Skin epidermis (tissue), 12 donors: ENCODE results near the gene CD2AP.
"Not testable (repeated sequence)": the region's sequence is repeated elsewhere in the genome, so short reads cannot be mapped to it uniquely, and the experiment has no call there.

Source experiments
- H3K27ac ChIP-seq, 21 experiments: fragments of 200-600 bp; sonication (generic) in 11 of 21; one replicate each; pipeline ENCODE4 v1.5.0; 2020; ENCODE audit warnings: mild to moderate bottlenecking in 3 of 21, inconsistent platforms in 2 of 21, moderate library complexity in 2 of 21
- H3K4me3 ChIP-seq, 7 experiments: fragments of 200-600 bp; sonication (generic) in 2 of 7; one replicate each; pipeline ENCODE4 v1.5.0; 2020; ENCODE audit warnings: inconsistent platforms in 2 of 7, mild to moderate bottlenecking in 2 of 7, moderate library complexity in 1 of 7

CD2AP gene

GRCh38 chr6:47626782-47627181 lies 149.2 kb downstream of the CD2AP start:
- H3K4me3 ChIP-seq: no peak overlapping the region
- H3K27ac ChIP-seq: no peak overlapping the region

- Histone ChIP-seq H3K4me3 (no peak overlapping the region), H3K27ac (no peak overlapping the region)
These were observed 151.1 kb downstream of the CD2AP start for GRCh38 chr6:47628448-47629272.

DNA sequence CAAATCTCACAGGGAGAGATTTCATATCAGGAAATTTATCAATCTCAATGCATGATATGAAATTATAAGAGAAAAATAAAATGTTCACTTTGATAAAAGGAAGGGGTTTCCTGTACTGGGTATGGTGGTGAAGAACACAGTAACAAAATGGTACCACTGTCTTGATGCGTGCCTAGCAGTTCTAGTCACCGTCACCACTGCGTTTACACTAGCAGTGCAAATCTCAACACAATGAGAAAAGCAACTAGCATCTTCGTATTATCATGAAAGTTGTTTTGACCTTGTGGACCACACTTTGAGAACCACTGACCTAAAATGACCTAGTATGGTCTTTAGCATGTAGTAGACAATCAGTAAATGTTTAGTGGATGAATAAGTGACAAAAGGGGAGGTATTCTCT lies 152.4 kb downstream of the CD2AP start:
- no peak overlapping the region for H3K4me3 ChIP-seq
- no peak overlapping the region for H3K27ac ChIP-seq

GRCh38 chr6:47630587-47630986 lies 153.0 kb downstream of the CD2AP start:
- Histone ChIP-seq H3K27ac (no peak overlapping the region), H3K4me3 (no peak overlapping the region)

GRCh38 chr6:47631269-47631772 lies 153.7 kb downstream of the CD2AP start:
- Histone ChIP-seq H3K4me3 (no peak overlapping the region), H3K27ac (no peak overlapping the region)

DNA sequence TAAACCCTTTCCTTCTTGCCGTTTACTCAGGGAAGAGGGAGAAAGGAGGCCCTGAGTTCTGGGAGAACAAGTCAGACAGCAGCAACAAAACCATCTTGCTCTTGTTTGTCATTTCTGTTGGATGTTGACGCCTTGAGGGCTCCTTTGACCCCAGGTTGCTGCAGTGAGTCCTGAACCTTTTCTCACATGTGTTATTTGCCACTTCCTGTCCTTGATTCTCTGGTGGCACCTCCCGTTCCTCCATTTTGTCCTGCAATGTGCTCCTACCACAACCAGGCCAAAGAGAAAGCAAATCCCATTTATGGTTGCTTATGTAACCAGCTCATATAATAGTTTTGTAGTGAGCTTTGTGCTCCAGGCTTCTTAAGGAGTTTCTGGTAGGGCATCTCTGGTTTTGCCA lies 154.2 kb downstream of the CD2AP start:
- H3K27ac ChIP-seq: no peak overlapping the region

DNA sequence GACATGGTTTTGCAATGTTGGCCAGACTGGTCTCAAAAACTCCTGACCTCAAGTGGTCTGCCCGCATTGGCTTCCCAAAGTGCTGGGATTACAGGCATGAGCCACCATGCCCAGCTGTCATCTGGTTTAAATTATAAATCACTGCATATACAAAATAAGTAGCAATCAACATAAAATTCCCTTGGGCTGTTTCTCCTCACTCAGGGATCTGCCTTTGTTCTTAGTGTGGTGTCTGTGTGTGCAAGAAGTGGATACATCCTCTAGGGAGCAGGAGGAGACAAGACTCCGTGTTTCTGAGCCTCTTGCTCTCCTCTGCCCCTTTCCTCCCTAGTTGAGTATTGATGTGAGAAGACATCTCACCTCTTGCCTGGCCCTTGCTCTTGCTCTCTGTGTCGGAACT lies 155.6 kb downstream of the CD2AP start:
- Histone ChIP-seq H3K4me3 (no peak overlapping the region), H3K27ac (no peak overlapping the region)

More for the DNA sequence above, 154.2 kb downstream of the CD2AP start:
- no peak overlapping the region for H3K4me3 ChIP-seq

DNA sequence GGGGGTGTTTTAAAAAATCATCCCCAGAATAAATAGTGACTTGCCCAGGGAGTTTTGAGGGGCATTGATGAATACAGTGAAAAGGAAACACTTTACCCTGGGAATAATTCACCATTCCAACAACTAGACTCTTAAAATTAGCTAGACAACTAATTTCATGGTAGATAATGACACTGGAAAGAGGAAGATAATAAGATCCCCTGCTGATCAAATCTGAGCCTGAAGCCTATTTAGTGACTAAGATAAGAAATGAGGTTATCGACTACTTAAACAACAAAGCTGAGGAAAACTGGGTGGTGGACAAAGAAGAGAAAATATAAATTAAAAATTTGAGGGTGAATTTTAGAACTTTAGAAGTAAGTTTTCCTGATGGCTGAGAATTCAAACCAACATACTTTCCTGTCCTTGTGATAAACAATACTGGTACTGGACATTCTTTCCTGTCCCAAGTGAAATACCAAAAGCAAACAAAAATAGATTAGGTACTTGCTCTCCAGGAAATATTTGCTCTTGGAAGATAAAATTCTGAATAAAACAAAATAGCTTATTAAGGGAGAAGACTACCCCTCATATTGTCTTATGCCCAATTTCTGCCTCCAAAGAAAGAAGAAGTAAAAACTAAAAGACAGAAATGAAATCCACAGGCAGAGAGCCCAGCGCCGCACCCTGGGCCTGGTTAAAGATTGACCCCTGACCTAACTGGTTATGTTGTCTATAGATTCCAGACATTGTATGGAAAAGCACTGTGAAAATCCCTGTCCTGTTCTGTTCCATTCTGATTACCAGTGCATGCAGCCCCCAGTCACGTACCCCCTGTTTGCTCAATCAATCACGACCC lies 156.8 kb downstream of the CD2AP start:
- H3K4me3 ChIP-seq: no peak overlapping the region
- H3K27ac ChIP-seq: no peak overlapping the region

GRCh38 chr6:47646689-47647088 lies 169.1 kb downstream of the CD2AP start:
- Histone ChIP-seq H3K27ac (no peak overlapping the region), H3K4me3 (no peak overlapping the region)

DNA sequence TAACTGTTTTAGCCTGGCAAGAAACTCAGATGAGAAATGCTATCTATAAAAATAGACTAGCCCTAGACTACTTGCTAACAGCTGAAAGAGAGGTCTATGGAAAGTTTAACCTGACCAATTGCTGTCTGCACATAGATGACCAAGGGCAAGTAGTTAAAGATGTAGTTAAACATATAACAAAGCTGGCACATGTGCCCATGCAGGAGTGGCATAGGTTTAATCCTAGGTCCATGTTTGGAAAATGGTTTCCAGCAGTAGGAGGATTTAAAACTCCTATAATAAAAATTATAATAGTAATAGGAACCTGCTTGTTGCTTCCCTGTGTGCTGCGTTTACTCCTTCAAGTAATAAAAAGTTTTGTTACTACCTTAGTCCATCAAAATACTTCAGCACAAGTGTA lies 169.6 kb downstream of the CD2AP start:
- Histone ChIP-seq H3K4me3 (no peak overlapping the region), H3K27ac (no peak overlapping the region)

DNA sequence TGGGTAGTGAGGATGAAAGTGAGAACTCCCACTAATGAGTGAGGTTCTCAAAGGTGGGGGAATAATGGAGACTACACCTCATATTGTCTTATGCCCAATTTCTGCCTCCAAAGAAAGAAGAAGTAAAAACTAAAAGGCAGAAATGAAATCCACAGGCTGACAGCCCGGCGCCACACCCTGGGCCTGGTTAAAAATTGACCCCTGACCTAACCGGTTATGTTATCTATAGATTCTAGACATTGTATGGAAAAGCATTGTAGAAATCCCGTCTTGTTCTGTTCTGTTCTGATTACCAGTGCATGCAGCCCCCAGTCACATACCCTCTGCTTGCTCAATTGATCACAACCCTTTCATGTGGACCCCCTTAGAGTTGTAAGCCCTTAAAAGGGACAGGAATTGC lies 170.0 kb downstream of the CD2AP start:
- H3K4me3 ChIP-seq, H3K27ac ChIP-seq: not testable (repeated sequence)

DNA sequence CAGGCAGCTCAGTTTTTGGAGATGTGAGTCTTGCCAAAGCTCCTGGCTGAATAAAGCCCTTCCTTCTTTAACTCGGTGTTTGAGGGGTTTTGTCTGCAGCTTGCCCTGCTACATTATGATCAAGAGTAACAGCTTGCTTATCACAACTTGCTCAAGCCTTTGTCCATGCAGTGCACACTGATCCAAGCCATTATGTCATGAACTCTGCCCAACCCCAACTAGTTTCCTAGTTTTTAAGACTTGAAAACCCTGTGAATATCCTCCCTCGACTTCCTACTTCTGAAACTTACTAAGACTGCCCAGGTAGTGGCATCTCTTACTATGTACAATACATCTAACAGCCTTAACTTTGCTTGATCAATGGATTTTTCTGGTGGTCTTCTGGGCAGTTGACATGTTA lies 170.4 kb downstream of the CD2AP start:
- no peak overlapping the region for H3K4me3 ChIP-seq
- no peak overlapping the region for H3K27ac ChIP-seq

- Histone ChIP-seq H3K27ac (no peak overlapping the region), H3K4me3 (no peak overlapping the region)
These were observed 173.2 kb downstream of the CD2AP start for GRCh38 chr6:47650553-47651432.

DNA sequence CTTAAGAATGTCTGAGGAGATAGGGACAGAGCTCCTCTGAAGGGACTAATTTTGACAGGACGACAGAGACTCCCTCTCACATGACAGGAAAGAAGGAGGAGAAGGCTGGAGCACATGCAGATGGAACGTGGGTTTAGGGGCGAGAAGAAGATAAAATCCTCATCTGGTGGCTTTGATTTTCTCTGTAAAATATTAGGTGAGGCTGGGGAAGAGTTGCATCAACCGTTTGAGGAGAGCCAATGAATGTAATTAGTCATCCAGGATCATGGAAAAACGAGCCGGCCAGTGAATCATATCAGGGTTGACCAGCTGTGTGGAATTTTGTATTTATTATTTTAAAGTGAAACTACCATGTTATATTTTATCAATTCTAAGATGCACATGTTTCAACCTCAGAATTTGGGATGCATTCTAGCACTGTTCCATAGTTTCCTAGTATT lies 173.9 kb downstream of the CD2AP start:
- H3K4me3 ChIP-seq: no peak overlapping the region
- no peak overlapping the region for H3K27ac ChIP-seq

DNA sequence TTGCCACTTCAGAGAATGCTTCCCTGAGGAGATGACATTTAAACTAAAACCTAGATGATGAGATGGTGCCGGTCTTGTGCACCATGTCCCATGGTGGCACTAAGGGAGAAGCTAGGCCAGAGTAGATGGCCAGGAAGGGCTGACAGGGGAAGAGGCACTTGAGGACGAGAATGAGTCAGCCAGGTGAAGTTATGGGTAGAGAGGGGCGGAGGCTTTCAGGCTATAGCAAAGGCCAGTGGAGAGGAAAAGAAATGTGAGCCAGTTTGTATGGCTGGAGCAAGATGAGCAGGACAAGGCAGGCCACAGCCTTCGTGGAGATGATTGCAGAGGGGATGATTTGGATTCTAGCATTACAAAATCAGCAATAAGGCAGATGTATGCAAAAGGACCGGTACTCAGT lies 176.1 kb downstream of the CD2AP start:
- Histone ChIP-seq H3K4me3 (no peak overlapping the region), H3K27ac (no peak overlapping the region)

DNA sequence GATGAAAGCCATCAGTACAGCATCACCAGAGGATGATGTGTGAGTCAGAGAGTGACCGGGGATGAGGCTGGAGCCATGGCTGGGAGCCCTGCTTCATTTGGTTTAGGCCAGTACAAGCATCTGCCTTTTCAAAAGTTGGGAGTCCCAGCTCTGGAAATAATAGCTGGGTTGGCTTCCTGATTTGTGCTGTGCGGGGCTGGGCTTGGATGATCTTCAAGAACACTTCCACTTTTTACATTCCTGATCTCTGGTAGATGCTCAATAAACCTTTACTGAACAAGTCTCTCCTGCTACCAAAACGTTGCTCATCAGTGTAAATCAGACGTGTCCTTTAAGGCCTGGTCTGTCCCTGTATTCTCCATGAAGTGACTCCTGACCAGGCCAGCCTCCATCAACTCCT lies 176.7 kb downstream of the CD2AP start:
- no peak overlapping the region for H3K27ac ChIP-seq

GRCh38 chr6:47655719-47656595 lies 178.4 kb downstream of the CD2AP start:
- Histone ChIP-seq H3K27ac (peak overlapping the region in 2 of 21 experiments; percentile 7 to 44), H3K4me3 (no peak overlapping the region)

More for the DNA sequence above, 176.7 kb downstream of the CD2AP start:
- no peak overlapping the region for H3K4me3 ChIP-seq

- Histone ChIP-seq H3K4me3 (no peak overlapping the region), H3K27ac (no peak overlapping the region)
These were observed 184.4 kb downstream of the CD2AP start for GRCh38 chr6:47661960-47662359.
